RCC 7860 (cell line): ENCODE results near the gene NEO1.
A peak's percentile ranks its signal among the peaks of the same experiment; 100 is the strongest.
"Not testable (repeated sequence)": the region's sequence is repeated elsewhere in the genome, so short reads cannot be mapped to it uniquely, and the experiment has no call there.

ENCODE experiments used
- DNase-seq: peaks from one replicate; pipeline ENCODE4 v3.0.0-alpha.2; 2015; ENCODE audit warnings: low spot score
- FAIRE-seq: peaks from 2 replicates; lab custom pipeline; 2012; peaks lifted over from hg19 to GRCh38; lab: Jason Lieb, UNC

Gene NEO1

GRCh38 chr15:73183071-73183470, 130.8 kb downstream of the NEO1 start:
- FAIRE-seq (no peak), DNase-seq (no peak)

DNA sequence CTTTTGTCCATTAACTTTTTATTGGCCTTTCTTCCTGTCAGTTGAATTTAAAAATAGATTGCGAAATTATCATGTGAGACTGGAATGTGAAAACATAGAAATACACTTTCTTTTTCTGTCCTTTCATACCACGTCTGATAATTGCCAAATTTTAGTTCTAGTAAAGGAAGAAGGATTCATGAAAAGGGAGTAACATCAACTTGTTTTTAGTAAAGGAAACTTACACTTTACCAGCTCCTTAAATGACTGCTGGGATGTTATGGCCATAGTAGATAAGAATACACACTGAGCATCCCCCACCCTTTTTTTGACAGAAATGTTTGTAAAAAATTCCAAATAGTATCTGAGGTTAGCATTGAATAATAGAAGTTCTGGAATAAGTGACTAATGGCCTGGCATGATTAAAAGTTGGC, 137.9 kb downstream of the NEO1 start:
- no peak for FAIRE-seq
- DNase-seq = no peak

DNA sequence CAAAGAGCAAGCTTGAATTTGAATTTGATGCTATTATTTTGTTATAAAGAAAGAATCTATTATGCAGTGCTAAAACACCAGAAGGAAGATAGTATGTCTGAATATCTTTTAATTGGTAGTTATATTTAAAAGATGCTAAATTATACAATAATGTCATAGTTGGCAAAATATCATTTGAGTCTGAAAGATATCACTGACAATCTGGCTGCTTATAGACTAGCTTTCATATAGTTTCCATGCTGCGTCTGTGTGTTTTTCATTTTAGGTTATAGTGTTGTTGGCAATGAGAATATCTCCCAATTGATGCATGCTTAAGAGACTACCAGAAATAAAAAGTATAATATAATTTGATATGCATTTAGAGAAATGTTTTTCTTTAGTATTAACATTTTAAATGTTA, 142.9 kb downstream of the NEO1 start:
- no peak for DNase-seq
- FAIRE-seq = no peak

- FAIRE-seq = no peak
Measured at GRCh38 chr15:73196113-73196512, 143.8 kb downstream of the NEO1 start.

DNA sequence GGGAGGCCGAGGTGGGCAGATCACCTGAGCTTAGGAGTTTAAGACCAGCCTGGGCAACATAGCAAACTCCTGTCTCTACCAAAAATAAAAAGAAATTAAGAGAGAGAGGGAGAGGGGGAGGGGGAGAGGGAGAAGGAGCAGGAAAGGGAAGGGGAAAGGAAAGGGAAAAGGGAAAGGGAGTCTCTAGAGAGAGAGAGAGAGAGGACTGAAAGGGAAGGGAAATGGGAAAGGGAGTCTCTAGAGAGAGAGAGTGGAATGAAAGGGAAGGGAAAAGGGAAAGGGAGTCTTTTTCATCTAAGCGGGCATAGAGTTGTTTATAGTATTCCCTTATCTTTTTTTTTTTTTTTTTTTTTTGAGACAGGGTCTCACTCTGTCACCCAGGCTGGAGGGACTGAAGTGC, 148.1 kb downstream of the NEO1 start:
- DNase-seq = no peak
- no peak for FAIRE-seq

More at GRCh38 chr15:73196113-73196512, 143.8 kb downstream of the NEO1 start:
- no peak for DNase-seq

DNA sequence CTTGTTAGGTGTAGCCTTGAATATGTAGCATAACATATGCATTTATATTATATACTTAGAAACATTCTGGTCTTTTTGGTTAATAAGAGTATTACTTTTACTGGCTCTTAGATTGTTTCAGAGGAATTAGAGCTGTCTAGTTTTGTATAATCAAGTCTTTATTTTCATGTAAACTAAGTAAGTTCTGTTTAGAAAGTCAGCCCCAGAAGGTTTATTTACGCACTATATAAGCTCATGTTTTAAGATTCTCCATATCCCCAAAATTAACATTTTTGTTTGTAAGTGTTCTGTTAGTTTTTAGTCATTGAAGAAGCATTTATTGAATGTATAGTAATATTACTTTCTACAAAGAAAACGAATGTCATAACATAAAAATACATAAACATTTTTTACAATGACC, 158.4 kb downstream of the NEO1 start:
- DNase-seq (no peak), FAIRE-seq (no peak)

DNA sequence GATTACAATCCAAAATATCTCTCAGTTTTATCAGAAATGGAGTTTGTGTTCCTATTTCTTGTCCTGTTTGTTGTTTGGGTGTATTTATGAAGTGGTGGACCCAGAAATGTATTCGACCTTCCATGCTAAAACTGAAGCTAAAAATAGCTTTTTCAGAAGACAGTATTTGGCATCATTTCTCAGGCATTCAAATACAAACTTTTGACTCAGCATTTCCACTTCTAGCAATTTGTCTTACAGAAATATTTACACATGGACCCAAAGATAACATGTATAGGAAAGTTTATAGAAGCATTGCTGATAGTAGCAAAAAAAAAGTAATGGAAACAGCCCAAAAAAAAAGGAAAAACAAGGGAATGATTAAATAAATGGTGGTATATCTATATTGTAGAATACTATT, 160.2 kb downstream of the NEO1 start:
- FAIRE-seq (no peak), DNase-seq (no peak)

- not testable (repeated sequence) for FAIRE-seq
Measured at GRCh38 chr15:73221450-73221849, 169.2 kb downstream of the NEO1 start.

DNA sequence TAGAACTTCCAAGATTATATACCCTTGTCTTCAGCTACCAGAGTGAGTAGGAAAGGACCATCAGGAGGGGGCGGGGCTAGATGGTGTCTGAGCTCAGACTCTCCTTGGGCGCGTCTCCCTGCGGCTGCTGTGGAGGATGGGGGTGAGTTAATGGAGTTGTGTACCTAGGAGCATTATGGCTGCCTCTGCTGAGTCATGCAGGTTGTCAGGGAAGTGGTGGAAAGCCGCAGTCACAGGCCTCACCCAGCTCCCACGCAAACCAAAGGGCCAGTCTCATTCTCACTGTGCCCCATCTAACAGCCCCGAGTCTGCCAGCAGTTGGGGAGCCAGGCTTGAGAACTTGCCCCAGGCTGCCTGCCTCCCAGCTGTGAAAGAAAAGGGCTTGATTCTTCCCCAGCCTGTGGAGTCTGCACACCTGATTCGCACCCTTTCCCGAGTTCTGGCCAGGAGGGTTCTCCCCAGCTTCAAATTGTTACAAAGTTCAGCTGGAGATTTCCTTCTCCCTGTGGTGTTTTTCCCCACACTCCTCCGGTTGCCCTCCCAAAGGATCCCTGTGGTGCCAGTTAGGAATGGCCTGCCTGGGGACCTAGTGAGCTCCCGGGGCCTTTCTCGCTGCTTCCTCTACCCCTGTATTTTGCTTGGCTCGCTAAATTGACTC, 173.2 kb downstream of the NEO1 start:
- no peak for FAIRE-seq
- no peak for DNase-seq

More at GRCh38 chr15:73221450-73221849, 169.2 kb downstream of the NEO1 start:
- not testable (repeated sequence) for DNase-seq

GRCh38 chr15:73226093-73226814, 174.0 kb downstream of the NEO1 start:
- no peak for FAIRE-seq

GRCh38 chr15:73227433-73228056, 175.3 kb downstream of the NEO1 start:
- no peak for DNase-seq
- FAIRE-seq = no peak

More at GRCh38 chr15:73226093-73226814, 174.0 kb downstream of the NEO1 start:
- DNase-seq = no peak

- FAIRE-seq (peak; percentile 26), DNase-seq (no peak)
Measured at GRCh38 chr15:73228128-73228646, 175.9 kb downstream of the NEO1 start.

- no peak for DNase-seq
- no peak for FAIRE-seq
Measured at GRCh38 chr15:73231661-73232419, 179.6 kb downstream of the NEO1 start.

- DNase-seq (no peak), FAIRE-seq (no peak)
Measured at GRCh38 chr15:73232776-73233175, 180.5 kb downstream of the NEO1 start.

DNA sequence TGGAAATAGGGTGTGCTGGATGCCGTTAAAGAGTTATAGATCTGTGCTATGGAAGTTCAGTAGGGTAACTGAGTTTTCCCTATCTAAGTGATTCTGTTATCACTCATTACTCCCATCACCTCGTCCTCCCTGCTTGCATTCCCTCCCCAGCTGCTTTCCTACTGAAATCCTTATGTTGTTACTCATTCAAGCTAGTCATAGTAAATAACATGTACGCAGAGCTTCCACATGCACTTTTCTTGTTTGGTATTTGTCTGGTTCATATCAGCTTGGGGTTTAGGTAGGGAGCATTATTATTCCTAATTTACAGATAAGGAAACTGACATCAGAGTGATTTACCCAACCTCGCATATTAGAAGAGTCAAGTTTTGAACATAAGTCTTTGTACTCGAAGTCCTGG, 181.4 kb downstream of the NEO1 start:
- DNase-seq (no peak), FAIRE-seq (no peak)

- no peak for FAIRE-seq
Measured at GRCh38 chr15:73237910-73238309, 185.6 kb downstream of the NEO1 start.

DNA sequence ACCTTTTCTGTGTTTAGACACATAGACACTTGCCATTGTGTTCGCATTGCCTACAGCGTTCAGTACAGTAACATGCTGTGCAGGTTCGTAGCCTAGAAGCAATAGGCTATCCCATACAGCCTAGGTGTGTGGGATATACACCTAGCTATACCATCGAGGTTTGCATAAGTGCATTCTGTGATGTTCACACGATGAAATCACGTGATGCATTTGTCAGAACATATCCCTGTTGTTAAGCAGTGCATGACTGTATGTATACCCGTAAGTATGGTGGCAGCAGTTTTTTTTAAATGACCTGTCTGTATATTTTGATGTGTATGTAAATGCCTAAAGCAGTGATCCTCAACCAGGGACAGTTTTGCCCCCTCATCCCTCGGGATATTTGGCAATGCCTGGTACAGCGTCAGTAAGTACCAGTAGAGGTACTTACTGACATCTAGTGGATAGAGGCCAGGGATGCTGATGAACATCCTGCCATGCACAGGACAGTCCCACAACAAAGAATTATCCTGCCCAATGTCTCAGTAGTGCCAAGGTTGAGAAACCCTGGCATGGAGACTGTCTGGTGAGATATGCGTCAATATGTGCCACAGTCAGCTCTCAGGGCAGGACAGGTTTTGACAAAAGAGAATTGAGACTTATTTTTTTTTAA, 187.4 kb downstream of the NEO1 start:
- FAIRE-seq = no peak
- DNase-seq = no peak

More at GRCh38 chr15:73237910-73238309, 185.6 kb downstream of the NEO1 start:
- DNase-seq = no peak

- FAIRE-seq = peak; percentile 79
Measured at GRCh38 chr15:73240866-73241499, 188.7 kb downstream of the NEO1 start.

DNA sequence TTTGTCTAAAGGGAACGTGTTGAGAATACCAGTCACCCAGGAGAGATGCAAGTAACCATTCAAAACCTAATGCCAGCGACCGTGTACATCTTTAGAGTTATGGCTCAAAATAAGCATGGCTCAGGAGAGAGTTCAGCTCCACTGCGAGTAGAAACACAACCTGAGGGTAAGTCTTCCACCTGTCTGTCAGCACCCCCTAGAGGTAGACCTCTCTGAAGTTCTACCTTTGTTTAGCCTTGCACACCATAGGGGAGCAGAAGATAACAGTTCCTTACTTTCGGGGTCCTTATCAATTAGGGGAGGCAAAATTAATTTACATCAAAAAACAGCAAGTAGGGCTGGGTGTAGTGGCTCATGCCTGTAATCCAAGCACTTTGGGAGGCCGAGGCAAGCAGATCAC, 192.1 kb downstream of the NEO1 start:
- FAIRE-seq = no peak
- no peak for DNase-seq

More at GRCh38 chr15:73240866-73241499, 188.7 kb downstream of the NEO1 start:
- DNase-seq = peak; percentile 43

DNA sequence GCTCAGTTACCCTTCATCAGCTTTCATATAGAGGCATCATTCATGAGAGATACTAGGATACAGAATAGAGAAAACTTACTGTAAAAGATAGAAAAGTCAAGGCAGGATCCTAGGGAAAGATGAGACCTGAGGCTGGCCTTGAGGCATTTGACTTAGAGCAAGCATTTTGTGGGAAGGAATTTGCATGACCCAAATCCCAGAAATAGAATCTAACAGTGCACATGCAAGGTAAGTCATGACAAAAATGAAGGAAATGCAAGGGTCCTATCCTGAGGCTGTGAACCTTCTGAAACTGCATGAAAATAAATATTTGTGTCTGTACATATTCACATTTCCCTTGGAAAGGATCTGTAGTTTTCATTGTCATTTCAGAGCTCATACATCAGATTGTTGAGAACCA, 194.2 kb downstream of the NEO1 start:
- FAIRE-seq (no peak), DNase-seq (no peak)
